GM18519 (cell line): ENCODE measurements around the gene LDLRAD4.

Source experiments
- ATAC-seq: cut with Tn5 transposase; IDR thresholded peaks from one replicate; pipeline ENCODE4 v1.9.1; 2021; ENCODE audit warnings: mild to moderate bottlenecking, moderate library complexity; ENCODE audit not compliant: unreplicated experiment, low FRiP score

LDLRAD4 gene

DNA sequence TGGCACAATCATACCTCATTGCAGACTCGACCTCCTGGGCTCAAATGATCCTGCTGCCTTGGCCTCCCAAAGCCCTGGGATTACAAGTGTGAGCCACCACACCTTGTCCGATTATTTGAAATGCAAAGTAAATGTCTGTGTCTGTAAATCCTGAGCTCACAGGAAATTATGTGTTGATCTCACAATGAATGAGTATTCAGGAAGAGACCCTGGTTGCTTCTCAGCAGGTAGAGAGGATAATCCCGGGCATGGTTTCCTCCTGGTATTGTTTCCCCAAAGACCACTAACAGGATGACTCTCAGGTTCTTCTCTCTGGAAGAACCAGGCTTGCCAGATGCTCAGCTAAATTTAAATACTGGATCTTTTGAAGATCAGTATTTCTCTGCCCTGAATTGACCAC lies 147.6 kb downstream of the LDLRAD4 start:
- ATAC-seq = no peak

DNA sequence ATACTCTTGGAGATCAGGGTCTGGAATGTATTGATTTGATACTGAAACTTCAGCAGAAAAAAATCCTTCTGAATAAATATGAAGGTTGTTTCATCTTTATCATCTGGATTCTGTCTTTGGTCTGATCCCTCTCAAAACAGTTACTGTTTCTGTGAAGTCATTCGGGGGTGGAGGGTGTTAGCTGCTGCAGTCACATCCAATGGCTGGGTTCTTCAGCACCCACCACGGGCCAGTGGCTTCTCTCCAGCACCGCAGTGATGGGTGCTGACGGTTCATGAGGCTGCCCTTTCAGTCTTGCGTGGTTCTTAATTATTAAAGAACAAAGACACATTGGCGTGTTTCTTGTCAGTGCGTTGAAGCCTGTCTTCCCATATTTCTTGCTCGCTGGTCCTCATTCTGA lies 148.0 kb downstream of the LDLRAD4 start:
- no peak for ATAC-seq

DNA sequence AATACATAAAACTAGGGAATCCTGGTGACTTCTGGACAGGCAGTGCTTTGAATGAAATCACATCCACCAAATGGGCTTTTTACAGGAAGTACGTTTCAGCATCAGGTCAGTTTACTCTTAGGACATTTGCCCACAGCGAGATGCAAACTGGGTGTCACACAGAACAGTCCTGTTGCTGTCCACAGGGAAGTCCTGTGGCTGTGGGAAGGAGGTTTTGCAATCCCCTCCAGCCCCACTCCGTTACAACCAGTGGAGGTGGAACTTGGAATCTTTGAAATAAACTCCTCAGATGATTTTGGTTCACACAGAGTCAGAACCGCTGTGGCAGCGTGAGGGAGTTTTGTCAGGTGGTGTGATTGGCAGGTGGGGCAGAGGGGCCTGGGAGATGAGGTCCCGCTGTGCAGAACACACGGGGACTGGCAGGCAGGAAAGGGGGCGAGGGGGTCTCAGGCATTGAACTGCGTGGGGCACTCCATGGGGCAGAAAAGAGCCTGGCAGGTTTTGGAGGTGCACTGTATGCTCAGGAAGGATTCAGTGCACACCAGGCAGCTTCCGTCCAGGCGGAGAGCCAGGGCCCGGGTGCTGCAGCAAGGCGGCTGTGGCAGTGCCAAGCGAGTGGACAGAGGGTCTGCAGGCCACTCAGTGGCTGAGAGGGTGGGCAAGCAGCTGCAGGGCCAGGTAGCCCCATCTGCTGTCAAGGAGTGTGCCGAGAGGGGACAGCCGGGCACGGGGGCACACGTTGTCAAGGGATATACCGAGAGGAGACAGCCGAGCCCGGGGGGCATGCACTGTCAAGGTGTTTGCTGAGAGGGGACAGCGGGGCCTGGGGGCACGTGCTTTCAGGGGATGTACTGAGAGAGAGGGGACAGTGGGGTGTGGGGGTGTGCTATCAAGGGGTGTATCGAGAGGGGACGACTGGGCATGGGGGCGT lies 148.7 kb downstream of the LDLRAD4 start:
- no peak for ATAC-seq

DNA sequence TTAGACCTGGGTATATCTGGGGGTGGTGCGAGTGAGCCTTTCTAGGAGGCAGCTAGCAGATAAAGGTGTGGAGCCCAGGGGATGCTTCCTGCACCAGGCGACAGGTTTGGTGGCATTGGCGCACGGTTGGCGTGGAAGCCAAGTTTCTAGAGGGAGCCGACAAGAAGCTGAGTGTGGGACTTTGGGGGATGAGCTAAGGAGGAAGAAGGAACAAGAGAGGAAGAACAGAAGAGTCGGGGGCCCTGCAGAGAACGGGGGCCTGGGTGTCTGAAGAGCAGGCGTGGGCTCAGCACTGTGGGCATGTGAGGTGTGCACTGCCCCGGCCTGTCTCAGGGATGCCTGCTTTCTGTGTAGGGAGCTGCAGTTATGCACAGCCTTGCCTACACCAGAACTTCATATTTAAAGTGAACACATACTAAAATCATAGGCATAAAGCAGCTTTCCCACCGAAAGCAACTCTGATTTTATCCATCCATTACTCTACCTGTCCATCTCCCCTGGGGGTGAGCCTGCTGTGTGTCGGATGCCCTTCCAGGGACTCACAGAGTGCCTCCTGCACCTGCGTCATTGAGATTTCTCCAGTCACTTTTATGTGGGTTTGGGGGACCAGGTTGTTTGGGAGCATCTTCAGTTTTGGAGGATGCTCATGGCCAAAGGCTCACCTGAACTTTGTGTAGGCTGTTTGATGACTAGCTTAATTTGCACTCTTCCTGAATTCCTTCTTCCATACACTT lies 149.7 kb downstream of the LDLRAD4 start:
- no peak for ATAC-seq

GRCh38 chr18:13369353-13369752 lies 150.8 kb downstream of the LDLRAD4 start:
- ATAC-seq = no peak

GRCh38 chr18:13369756-13370510 lies 151.4 kb downstream of the LDLRAD4 start:
- ATAC-seq = no peak

DNA sequence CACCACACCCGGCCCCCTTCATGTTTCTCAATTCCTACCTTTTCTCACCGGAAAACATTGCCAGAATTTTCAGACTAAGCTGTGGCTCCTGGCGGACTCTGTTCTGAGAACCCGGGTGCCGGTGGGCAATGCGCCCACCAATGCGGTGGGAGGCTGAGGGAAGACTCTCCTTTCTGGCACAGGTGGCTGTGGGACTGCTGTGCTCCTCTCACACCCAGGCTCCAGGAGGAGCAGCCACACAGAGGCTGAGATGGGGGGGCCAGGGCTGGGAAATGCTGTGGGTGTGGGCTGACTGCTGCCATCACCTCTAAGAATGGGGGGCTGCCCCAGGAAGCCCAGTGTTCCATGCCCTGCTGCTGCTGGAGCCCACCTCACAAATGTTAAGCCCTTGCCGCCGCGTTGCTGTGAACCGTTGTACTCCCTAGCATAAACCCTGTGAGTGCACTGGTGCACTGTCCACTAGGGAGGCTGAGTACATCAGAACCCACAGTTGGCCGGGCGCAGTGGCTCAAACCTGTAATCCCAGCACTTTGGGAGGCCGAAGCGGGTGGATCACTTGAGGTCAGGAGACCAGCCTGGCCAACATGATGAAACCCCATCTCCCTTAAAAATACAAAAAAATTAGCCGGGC lies 152.6 kb downstream of the LDLRAD4 start:
- ATAC-seq = no peak

DNA sequence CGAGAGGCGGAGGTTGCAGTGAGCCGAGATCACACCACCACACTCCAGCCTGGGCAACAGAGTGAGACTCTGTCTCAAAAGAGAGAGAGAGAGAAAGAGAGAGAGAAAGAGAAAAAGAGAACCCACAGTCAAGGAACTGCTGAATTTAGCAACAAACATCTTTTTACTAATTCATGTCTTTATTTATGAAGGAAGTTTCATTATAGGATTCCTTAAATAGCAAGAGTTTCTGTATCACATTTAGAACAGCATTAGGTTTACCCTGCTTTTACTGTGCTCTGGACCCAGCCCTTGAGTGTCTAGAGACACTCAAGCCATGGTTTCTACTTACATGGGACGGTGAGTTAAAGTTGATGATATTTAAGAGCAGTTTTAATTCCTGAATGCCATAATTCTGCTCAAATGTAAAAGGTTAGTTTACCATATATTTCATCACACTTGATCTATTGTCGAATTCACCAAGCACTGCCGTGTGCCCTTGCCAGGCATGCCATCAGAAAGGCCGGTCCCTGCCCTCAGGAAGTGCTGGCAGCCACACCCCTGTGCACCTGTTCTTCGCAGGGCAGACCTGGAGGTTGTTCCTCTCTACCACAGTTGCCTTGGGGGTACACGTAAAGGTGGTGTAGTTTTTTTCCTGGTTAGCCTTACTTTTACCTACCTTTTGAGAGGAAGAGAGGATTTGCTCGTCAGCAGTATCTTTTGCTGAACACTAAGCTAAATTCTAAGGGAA lies 153.3 kb downstream of the LDLRAD4 start:
- no peak for ATAC-seq

DNA sequence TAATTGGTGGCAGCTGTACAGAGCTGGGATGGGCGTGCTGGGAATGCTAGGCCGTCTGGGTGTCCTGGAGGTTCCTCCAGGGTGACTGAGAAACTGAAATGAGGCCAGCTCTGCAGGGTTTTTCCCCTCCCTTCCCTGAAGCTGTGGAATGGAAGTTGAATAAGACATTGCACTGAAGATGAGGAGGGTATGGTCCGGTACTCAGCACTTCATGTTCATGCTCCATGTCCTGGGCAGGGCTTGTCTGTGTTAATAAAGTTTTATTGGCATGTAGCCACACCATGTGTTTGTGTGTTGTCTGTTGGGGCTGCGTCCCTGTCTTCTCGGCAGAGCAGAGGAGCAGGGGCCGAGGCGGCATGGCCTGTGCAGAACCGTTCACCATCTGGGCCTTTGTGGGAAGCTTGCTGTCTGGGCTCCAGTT lies 154.0 kb downstream of the LDLRAD4 start:
- no peak for ATAC-seq

- no peak for ATAC-seq
Observed at GRCh38 chr18:13374096-13374467, 155.5 kb downstream of the LDLRAD4 start.

GRCh38 chr18:13374468-13375301 lies 156.1 kb downstream of the LDLRAD4 start:
- ATAC-seq = no peak

DNA sequence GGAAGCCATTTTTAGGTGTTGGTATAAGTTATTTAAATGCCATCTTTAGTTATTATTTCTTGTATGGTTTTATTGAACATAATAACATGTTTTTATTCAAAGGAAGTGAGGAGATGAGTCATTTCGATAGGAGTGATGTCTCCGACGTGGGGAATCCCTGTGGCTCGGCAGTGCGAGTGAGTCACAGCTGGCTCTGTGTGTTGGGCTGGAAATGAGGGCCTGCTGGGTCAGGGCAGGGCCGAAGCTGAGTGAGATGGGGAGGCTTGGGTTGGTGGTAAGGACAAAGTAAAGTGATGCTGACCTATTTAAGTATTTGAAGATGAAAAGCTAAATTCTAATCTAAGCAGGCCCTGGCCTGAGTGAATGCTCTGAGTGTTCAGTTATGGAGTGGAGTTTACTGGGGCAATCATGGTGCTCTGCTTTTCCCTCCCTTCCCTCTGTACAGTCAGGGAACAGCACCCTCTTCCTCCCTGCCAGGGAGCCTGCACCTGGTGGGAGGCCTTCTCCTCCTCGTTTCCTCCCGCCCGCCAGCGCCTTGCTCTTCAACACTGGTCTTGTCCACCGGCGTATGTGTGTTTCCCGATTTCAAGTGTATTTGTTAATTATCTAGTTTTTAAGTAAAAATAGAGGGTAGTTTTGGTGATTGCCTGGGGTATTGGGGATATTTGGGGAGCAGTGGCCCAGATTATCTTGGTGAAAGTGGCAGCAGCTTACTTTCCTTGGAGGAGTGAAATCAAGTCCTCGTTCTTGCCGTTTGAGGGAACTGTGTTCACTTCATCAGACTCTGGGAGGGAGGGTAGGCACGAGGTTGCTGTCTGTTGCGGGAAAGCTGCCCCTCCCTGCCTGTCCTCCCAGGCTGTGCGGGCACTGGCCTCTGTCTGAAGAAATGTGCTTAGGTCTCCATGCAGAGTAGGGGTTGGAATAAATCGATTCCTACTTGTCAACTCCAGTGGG lies 157.0 kb downstream of the LDLRAD4 start:
- ATAC-seq = peak; percentile 79

DNA sequence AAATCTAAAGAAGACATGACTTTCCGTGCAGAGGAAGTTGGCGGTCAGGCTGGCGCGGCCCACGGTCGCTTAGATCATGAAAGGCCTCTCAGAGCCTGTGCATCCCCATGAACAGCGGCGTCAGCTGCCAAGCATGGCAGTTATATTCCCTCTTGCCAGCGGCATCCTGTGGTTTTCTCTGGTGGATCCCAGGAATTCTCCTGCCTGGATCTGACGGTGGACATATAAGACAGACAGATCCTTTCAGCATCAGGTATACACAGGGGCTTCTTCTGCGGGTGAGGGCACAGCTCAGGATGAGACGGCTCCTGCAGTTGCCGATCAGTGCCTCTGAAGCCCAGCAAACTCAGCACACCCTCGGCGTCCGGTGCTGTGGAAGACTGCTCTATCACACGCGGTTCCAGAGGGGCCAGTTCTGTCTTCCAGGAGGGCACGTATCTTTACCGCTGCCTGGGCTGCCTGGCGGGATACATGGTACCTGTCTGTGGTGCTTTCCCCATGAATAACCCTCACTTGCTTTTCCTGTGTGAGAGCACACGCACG lies 157.8 kb downstream of the LDLRAD4 start:
- ATAC-seq = no peak

GRCh38 chr18:13376841-13377351 lies 158.3 kb downstream of the LDLRAD4 start:
- ATAC-seq = no peak

GRCh38 chr18:13377496-13377895 lies 158.9 kb downstream of the LDLRAD4 start:
- ATAC-seq = no peak

DNA sequence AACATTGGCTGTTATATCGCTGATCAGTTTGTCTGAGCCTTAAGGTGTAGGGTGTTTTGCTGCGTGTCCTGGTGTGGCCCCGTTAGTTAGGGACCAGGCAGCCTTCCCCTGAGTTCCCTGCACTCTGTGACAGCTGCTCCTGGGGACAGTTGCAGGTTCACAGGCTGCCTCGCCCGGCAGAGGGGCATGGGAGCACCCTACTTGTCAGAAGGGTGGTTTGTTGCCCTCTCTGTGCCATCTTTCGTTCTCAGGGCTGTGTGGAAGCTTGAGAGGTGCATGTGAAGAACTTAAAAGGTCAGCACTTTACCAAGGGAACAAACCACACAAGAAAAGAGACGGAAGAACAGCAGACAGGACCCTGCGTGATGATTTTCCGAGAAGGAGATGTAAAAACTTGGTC lies 159.6 kb downstream of the LDLRAD4 start:
- ATAC-seq = no peak

- ATAC-seq = no peak
Observed at GRCh38 chr18:13379062-13379865, 160.7 kb downstream of the LDLRAD4 start.
